PC-3 (cell line): ENCODE data around the gene C3AR1. TPM values are rescaled to one million over a fixed set of nuclear protein-coding genes. Genes with fewer than 3 reads are reported as not detected.
"Not testable (repeated sequence)": the region's sequence is repeated elsewhere in the genome, so short reads cannot be mapped to it uniquely, and the experiment has no call there.

ENCODE experiments used
- ATAC-seq: fragments of 200-7000 bp; cut with Tn5 transposase; 2 replicates; pipeline ENCODE4 v1.9.1; 2020; ENCODE audit warnings: mild to moderate bottlenecking, moderate library complexity
- BruUV-seq: library from RNA; stranded (reverse); fragments of 400-500 nt; replicated peaks from 2 replicates; lab custom pipeline; 2021; lab: Mats Ljungman, UMichigan
- CTCF ChIA-PET: fragments of 300-600 bp; sonication (Branson Sonifier 250); formaldehyde crosslinking; loops from one replicate; lab custom pipeline; 2022; ENCODE audit warnings: antibody characterized with exemption; lab: Charles Lee
- POLR2A ChIA-PET: fragments of 300-600 bp; sonication (Branson Sonifier 250); formaldehyde crosslinking; loops from one replicate; lab custom pipeline; 2022; ENCODE audit warnings: antibody characterized with exemption; ENCODE audit not compliant: unreplicated experiment; lab: Charles Lee
- DNase-seq: peaks from one replicate; pipeline ENCODE4 v3.0.0-alpha.2; 2015
- H2AFZ ChIP-seq: fragments of 300-600 bp; sonication (generic); 2 replicates; pipeline ENCODE4 v1.6.0; 2016; ENCODE audit warnings: antibody characterized with exemption, low read length
- H3F3A ChIP-seq: fragments of 300-600 bp; sonication (generic); one replicate; pipeline ENCODE4 v1.6.0; 2017; ENCODE audit warnings: antibody characterized with exemption, low read length, control low read depth, mild to moderate bottlenecking; ENCODE audit not compliant: unreplicated experiment
- H3K27ac ChIP-seq: fragments of 300-600 bp; sonication (generic); 2 replicates; pipeline ENCODE4 v1.5.1; 2016; ENCODE audit warnings: mild to moderate bottlenecking, low read length
- H3K27me3 ChIP-seq: fragments of 300-600 bp; sonication (generic); 2 replicates; pipeline ENCODE4 v1.6.1; 2016; ENCODE audit warnings: low read length, mixed read lengths
- H3K36me3 ChIP-seq: fragments of 300-600 bp; sonication (generic); 2 replicates; pipeline ENCODE4 v1.6.1; 2016; ENCODE audit warnings: low read depth, mixed run types, low read length, mixed read lengths
- H3K4me1 ChIP-seq: fragments of 300-600 bp; sonication (generic); 2 replicates; pipeline ENCODE4 v1.5.1; 2016; ENCODE audit warnings: low read length; ENCODE audit not compliant: insufficient read depth
- H3K4me2 ChIP-seq: fragments of 300-600 bp; sonication (generic); 2 replicates; pipeline ENCODE4 v1.6.0; 2016; ENCODE audit warnings: low read length
- H3K4me3 ChIP-seq: fragments of 300-600 bp; sonication (generic); 2 replicates; pipeline ENCODE4 v1.5.1; 2016; ENCODE audit warnings: mild to moderate bottlenecking, low read length, mixed read lengths
- H3K79me2 ChIP-seq: fragments of 300-600 bp; sonication (generic); 2 replicates; pipeline ENCODE4 v1.6.1; 2017; ENCODE audit warnings: low read length, mixed read lengths
- H3K9ac ChIP-seq: fragments of 300-600 bp; sonication (generic); 2 replicates; pipeline ENCODE4 v1.6.0; 2016; ENCODE audit warnings: mild to moderate bottlenecking, low read length
- H3K9me2 ChIP-seq: fragments of 300-600 bp; sonication (generic); replicated peaks from 2 replicates; pipeline ENCODE4 v1.6.1; 2016; ENCODE audit warnings: mixed run types, low read length, mixed read lengths
- H3K9me3 ChIP-seq: fragments of 300-600 bp; sonication (generic); 2 replicates; pipeline ENCODE4 v1.6.1; 2016; ENCODE audit warnings: low read length, mixed read lengths
- H4K20me1 ChIP-seq: fragments of 300-600 bp; sonication (generic); 2 replicates; pipeline ENCODE4 v1.6.1; 2016; ENCODE audit warnings: low read length, mixed read lengths
- CTCF ChIP-seq: fragments of 300-600 bp; sonication (generic); conservative IDR thresholded peaks from 2 replicates; pipeline ENCODE4 v1.5.1; 2017; ENCODE audit warnings: antibody characterized with exemption, low read depth, mild to moderate bottlenecking, low read length
- EZH2 ChIP-seq: fragments of 300-600 bp; sonication (generic); IDR thresholded peaks from one replicate; pipeline ENCODE4 v1.6.1; 2017; ENCODE audit warnings: antibody characterized with exemption, mild to moderate bottlenecking, low read length; ENCODE audit not compliant: unreplicated experiment
- EZH2phosphoT487 ChIP-seq: fragments of 300-600 bp; sonication (generic); IDR thresholded peaks from 2 replicates; pipeline ENCODE4 v1.6.1; 2018; ENCODE audit warnings: mild to moderate bottlenecking, antibody characterized with exemption, low read length, borderline replicate concordance
- intact Hi-C: fragments of 100-400 bp; cut with micrococcal nuclease; formaldehyde crosslinking; loops from 2 replicates; pipeline ENCODE4 v1.9.0; 2023
- total RNA-seq: library from RNA; depleted of rRNA; stranded (reverse); fragments of >200 nt; gene quantifications from 2 replicates; pipeline ENCODE4 v1.2.3, GENCODE V29; 2014

The C3AR1 gene
- total RNA-seq, 1 experiment from 2014 or later = not detected

GRCh38 chr12:8087666-8088065 lies 21.5 kb upstream of the C3AR1 start:
- no peaks in the 10 kb centered on the region for H3K9me2 ChIP-seq
- ATAC-seq (no peak), DNase-seq (no peak)
- TF ChIP-seq CTCF (no peak), EZH2 (no peak), EZH2phosphoT487 (no peak)
- no peaks in the 10 kb centered on the region for H3K27me3 ChIP-seq
- intact Hi-C loops = no loop called here
- no peak overlapping the region for H2AFZ ChIP-seq
- no peak overlapping the region for H3K4me2 ChIP-seq
- H3K79me2 ChIP-seq = peaks cover 59% of the 10 kb centered on the region
- peaks cover 5% of the 10 kb centered on the region; the same call in 1 of the 2 replicates for H3K4me1 ChIP-seq
- H3K9me3 ChIP-seq = no peaks in the 10 kb centered on the region
- H3K9ac ChIP-seq = no peak overlapping the region
- H3K27ac ChIP-seq = no peak overlapping the region
- no TSS peak for BruUV-seq
- H3K36me3 ChIP-seq = peaks cover 4% of the 10 kb centered on the region; the same call in 1 of the 2 replicates
- no peaks in the 10 kb centered on the region for H4K20me1 ChIP-seq
- ChIA-PET POLR2A (interaction anchor here (0.6 kb wide), 1 partner anchor 11 kb away, joined by 5 read pairs; no protein-coding TSS in a partner anchor), CTCF (interaction anchor here (0.6 kb wide), 1 partner anchor 154 kb away, joined by 3 read pairs; no protein-coding TSS in a partner anchor)
- H3F3A ChIP-seq = no peaks in the 10 kb centered on the region
- no peak overlapping the region for H3K4me3 ChIP-seq

- intact Hi-C loops, POLR2A ChIA-PET: not testable (repeated sequence)
- peaks cover 79% of the 10 kb centered on the region for H3K79me2 ChIP-seq
Observed at GRCh38 chr12:8084351-8084750, 18.2 kb upstream of the C3AR1 start.

GRCh38 chr12:8082808-8083100 lies 16.6 kb upstream of the C3AR1 start:
- no TSS peak for BruUV-seq
- peak overlapping the region; percentile 79 for H2AFZ ChIP-seq
- no peaks in the 10 kb centered on the region for H3K27me3 ChIP-seq
- ChIA-PET POLR2A (no interaction called here), CTCF (no interaction called here)
- peak overlapping the region; percentile 79; the same call in 1 of the 2 replicates for H3K27ac ChIP-seq
- peak overlapping the region; percentile 88 for H3K9ac ChIP-seq
- intact Hi-C loops = no loop called here
- no peaks in the 10 kb centered on the region for H3K9me2 ChIP-seq
- H3K4me2 ChIP-seq = peak overlapping the region; percentile 95
- H3K4me3 ChIP-seq = peak overlapping the region; percentile 94
- peaks cover 63% of the 10 kb centered on the region for H3K79me2 ChIP-seq
- no peaks in the 10 kb centered on the region for H3F3A ChIP-seq
- H4K20me1 ChIP-seq = no peaks in the 10 kb centered on the region
- no peaks in the 10 kb centered on the region for H3K9me3 ChIP-seq
- no peaks in the 10 kb centered on the region for H3K36me3 ChIP-seq
- H3K4me1 ChIP-seq = peaks cover 19% of the 10 kb centered on the region; the same call in 1 of the 2 replicates
- no peak for DNase-seq
- TF ChIP-seq EZH2 = no peak
- no peak for TF ChIP-seq CTCF
- no peak for TF ChIP-seq EZH2phosphoT487
- no peak for ATAC-seq

More at GRCh38 chr12:8084351-8084750, 18.2 kb upstream of the C3AR1 start:
- CTCF ChIA-PET, BruUV-seq, H3K36me3 ChIP-seq, ATAC-seq, H3K9me3 ChIP-seq, H3K4me3 ChIP-seq, H3K9me2 ChIP-seq, H4K20me1 ChIP-seq, H3F3A ChIP-seq, H3K27ac ChIP-seq, H3K27me3 ChIP-seq, H2AFZ ChIP-seq, H3K9ac ChIP-seq, DNase-seq: not testable (repeated sequence)
- Histone ChIP-seq H3K4me2 (peak overlapping the region; percentile 28; the same call in 1 of the 2 replicates), H3K4me1 (peaks cover 17% of the 10 kb centered on the region; the same call in 1 of the 2 replicates)
